ENCODE data around the gene CBL. TPM values are rescaled to one million over a fixed set of nuclear protein-coding genes. Genes with fewer than 3 reads are reported as not detected.

Gene CBL
- total RNA-seq, 1 donor from 2014 or later = 46.6 TPM

DNA sequence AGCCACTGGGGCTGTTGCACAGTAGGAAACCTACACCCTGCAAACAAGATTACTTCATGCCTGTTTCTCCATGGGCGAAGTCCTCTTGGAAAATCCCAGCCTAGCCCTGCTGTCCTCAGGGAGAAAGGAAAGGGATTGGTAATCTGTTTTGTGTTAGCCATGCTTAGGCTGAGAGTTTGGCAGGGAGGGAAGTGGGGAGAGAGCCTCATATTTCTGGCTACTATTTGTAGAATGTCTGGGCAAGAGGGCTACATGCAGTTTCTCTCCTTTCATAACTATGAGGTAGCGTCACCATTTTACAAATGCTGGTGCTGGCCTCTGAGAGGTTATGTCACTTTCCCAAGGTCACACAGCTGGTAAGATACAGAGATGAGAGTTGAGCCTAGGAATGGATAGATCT lies 141.1 kb downstream of the CBL start:
- no peak overlapping the region for H3K27ac ChIP-seq (ENCODE audit: low read depth, low read length)
- TF ChIP-seq, protein P1, sequence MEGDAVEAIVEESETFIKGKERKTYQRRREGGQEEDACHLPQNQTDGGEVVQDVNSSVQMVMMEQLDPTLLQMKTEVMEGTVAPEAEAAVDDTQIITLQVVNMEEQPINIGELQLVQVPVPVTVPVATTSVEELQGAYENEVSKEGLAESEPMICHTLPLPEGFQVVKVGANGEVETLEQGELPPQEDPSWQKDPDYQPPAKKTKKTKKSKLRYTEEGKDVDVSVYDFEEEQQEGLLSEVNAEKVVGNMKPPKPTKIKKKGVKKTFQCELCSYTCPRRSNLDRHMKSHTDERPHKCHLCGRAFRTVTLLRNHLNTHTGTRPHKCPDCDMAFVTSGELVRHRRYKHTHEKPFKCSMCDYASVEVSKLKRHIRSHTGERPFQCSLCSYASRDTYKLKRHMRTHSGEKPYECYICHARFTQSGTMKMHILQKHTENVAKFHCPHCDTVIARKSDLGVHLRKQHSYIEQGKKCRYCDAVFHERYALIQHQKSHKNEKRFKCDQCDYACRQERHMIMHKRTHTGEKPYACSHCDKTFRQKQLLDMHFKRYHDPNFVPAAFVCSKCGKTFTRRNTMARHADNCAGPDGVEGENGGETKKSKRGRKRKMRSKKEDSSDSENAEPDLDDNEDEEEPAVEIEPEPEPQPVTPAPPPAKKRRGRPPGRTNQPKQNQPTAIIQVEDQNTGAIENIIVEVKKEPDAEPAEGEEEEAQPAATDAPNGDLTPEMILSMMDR (IDR thresholded peaks at IDR 0.05; ENCODE audit: insufficient read depth, low read depth, low read length) = no peak
- no peak for TF ChIP-seq EZH2 (IDR thresholded peaks at IDR 0.05; ENCODE audit: insufficient read depth, low read length)
- Mint-ChIP-seq H3K27ac (ENCODE audit: unreplicated experiment) (no peak overlapping the region), H3K36me3 (ENCODE audit: low read depth, unreplicated experiment) (no peaks in the 10 kb centered on the region), H3K4me3 (ENCODE audit: unreplicated experiment) (no peak overlapping the region), H3K4me1 (ENCODE audit: low read depth, unreplicated experiment) (no peaks in the 10 kb centered on the region), H3K27me3 (ENCODE audit: low read depth, unreplicated experiment) (peaks cover 69% of the 10 kb centered on the region), H3K9me3 (ENCODE audit: unreplicated experiment) (no peaks in the 10 kb centered on the region)
- no peaks in the 10 kb centered on the region for H3K4me1 ChIP-seq (ENCODE audit: insufficient read depth, low read length)
- no peak overlapping the region for H3K9ac ChIP-seq (ENCODE audit: low read length)
- H4K20me1 ChIP-seq (ENCODE audit: insufficient read depth, low read length) = no peaks in the 10 kb centered on the region
- no peak overlapping the region for H2AFZ ChIP-seq (ENCODE audit: low read depth, low read length)
- no peaks in the 10 kb centered on the region for H3K9me3 ChIP-seq (ENCODE audit: insufficient read depth, low read depth, low read length)
- H3K4me3 ChIP-seq (ENCODE audit: insufficient read depth, low read depth, low read length) = no peak overlapping the region
- H3K27me3 ChIP-seq (ENCODE audit: insufficient read depth, low read length) = peaks cover 20% of the 10 kb centered on the region
- H3K79me2 ChIP-seq (ENCODE audit: insufficient read depth, low read length) = no peaks in the 10 kb centered on the region
- H3K36me3 ChIP-seq (ENCODE audit: insufficient read depth, low read length) = no peaks in the 10 kb centered on the region
- no peak for DNase-seq (ENCODE audit: low read depth)
- no peak overlapping the region for H3K4me2 ChIP-seq (ENCODE audit: low read length)
- FAIRE-seq = no peak

DNA sequence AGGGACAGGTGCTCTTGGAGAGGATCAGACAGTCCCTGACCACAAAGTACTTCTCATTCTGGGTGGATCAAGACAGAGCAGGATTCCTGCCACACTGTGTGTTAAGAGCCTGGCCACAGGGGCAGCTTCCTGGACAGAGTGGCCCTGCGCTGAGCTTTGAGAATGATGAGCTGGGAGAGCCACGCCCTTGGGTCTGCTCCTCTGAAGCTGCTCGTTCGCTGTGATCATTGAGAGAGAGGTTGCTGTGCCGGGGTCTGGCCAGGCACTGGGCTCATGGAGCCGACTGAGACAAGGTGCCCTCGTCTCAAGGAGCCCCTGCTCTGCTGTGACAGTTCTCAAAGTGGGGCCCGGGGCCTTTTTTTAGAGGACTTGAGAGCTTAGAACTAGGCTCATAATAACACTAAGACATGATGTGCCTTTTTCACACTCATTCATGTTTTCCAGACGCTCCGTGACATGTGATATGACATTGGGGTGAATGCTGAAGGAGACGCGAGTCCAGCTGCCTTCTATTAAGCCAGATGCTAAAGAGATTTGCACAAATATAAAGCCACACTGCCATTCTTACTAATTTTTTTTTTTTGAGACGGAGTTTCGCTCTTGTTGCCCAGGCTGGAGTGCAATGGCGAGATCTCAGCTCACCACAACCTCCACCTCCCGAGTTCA lies 141.9 kb downstream of the CBL start:
- H3K36me3 ChIP-seq (ENCODE audit: insufficient read depth, low read length) = no peaks in the 10 kb centered on the region
- Mint-ChIP-seq H3K27me3 (ENCODE audit: low read depth, unreplicated experiment) (peaks cover 70% of the 10 kb centered on the region), H3K36me3 (ENCODE audit: low read depth, unreplicated experiment) (no peaks in the 10 kb centered on the region), H3K4me3 (ENCODE audit: unreplicated experiment) (no peak overlapping the region), H3K4me1 (ENCODE audit: low read depth, unreplicated experiment) (peaks cover 2% of the 10 kb centered on the region), H3K9me3 (ENCODE audit: unreplicated experiment) (no peaks in the 10 kb centered on the region), H3K27ac (ENCODE audit: unreplicated experiment) (no peak overlapping the region)
- no peaks in the 10 kb centered on the region for H3K79me2 ChIP-seq (ENCODE audit: insufficient read depth, low read length)
- H3K9ac ChIP-seq (ENCODE audit: low read length) = no peak overlapping the region
- FAIRE-seq (no peak), DNase-seq (ENCODE audit: low read depth) (no peak)
- H2AFZ ChIP-seq (ENCODE audit: low read depth, low read length) = no peak overlapping the region
- H3K27ac ChIP-seq (ENCODE audit: low read depth, low read length) = no peak overlapping the region
- TF ChIP-seq, protein P1 (IDR thresholded peaks at IDR 0.05; ENCODE audit: insufficient read depth, low read depth, low read length) = no peak
- TF ChIP-seq EZH2 (IDR thresholded peaks at IDR 0.05; ENCODE audit: insufficient read depth, low read length) = no peak
- no peak overlapping the region for H3K4me2 ChIP-seq (ENCODE audit: low read length)
- H3K27me3 ChIP-seq (ENCODE audit: insufficient read depth, low read length) = peaks cover 20% of the 10 kb centered on the region
- H4K20me1 ChIP-seq (ENCODE audit: insufficient read depth, low read length) = no peaks in the 10 kb centered on the region
- no peaks in the 10 kb centered on the region for H3K4me1 ChIP-seq (ENCODE audit: insufficient read depth, low read length)
- H3K4me3 ChIP-seq (ENCODE audit: insufficient read depth, low read depth, low read length) = no peak overlapping the region
- H3K9me3 ChIP-seq (ENCODE audit: insufficient read depth, low read depth, low read length) = no peaks in the 10 kb centered on the region

DNA sequence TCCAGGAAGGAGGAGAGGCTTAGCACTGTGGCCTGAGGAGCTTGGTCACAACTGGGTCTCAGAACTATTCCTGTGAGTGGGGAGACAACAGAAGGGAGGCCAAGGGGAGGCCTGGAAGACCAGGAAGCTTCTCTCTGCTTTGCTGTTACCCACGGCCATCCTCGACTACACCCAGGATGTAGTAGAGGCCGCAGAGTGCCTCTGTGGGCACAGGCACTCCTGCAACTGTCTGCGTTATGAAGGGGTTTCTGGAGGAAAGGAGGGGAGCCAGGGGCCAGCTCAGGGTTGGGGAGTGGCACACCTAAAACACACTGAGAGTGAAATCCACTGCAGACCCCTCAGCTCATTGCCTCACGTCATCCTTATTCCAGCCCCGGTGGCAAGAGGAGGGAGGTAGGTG lies 144.2 kb downstream of the CBL start:
- H3K4me3 ChIP-seq (ENCODE audit: insufficient read depth, low read depth, low read length) = no peak overlapping the region
- Mint-ChIP-seq H3K9me3 (ENCODE audit: unreplicated experiment) (no peaks in the 10 kb centered on the region), H3K4me3 (ENCODE audit: unreplicated experiment) (no peak overlapping the region), H3K27ac (ENCODE audit: unreplicated experiment) (no peak overlapping the region), H3K36me3 (ENCODE audit: low read depth, unreplicated experiment) (no peaks in the 10 kb centered on the region), H3K4me1 (ENCODE audit: low read depth, unreplicated experiment) (peaks cover 2% of the 10 kb centered on the region), H3K27me3 (ENCODE audit: low read depth, unreplicated experiment) (peaks cover 54% of the 10 kb centered on the region)
- no peaks in the 10 kb centered on the region for H4K20me1 ChIP-seq (ENCODE audit: insufficient read depth, low read length)
- H3K9ac ChIP-seq (ENCODE audit: low read length) = no peak overlapping the region
- no peak for DNase-seq (ENCODE audit: low read depth)
- H3K27me3 ChIP-seq (ENCODE audit: insufficient read depth, low read length) = peaks cover 20% of the 10 kb centered on the region
- FAIRE-seq = no peak
- H3K79me2 ChIP-seq (ENCODE audit: insufficient read depth, low read length) = no peaks in the 10 kb centered on the region
- H3K9me3 ChIP-seq (ENCODE audit: insufficient read depth, low read depth, low read length) = no peaks in the 10 kb centered on the region
- no peak overlapping the region for H3K27ac ChIP-seq (ENCODE audit: low read depth, low read length)
- H3K4me2 ChIP-seq (ENCODE audit: low read length) = no peak overlapping the region
- H3K4me1 ChIP-seq (ENCODE audit: insufficient read depth, low read length) = no peaks in the 10 kb centered on the region
- H2AFZ ChIP-seq (ENCODE audit: low read depth, low read length) = no peak overlapping the region
- no peaks in the 10 kb centered on the region for H3K36me3 ChIP-seq (ENCODE audit: insufficient read depth, low read length)
- TF ChIP-seq, protein P1 (IDR thresholded peaks at IDR 0.05; ENCODE audit: insufficient read depth, low read depth, low read length) = no peak
- TF ChIP-seq EZH2 (IDR thresholded peaks at IDR 0.05; ENCODE audit: insufficient read depth, low read length) = no peak

Measured in astrocyte (in vitro differentiated cells and primary cell).